HL-60/S4 treated with retinoic acid at 250 ng/mL for 4 days and 3 days (cell line): Measurements from ENCODE around the gene MAU2.

Source experiments
- in situ Hi-C: fragments of 300-500 bp; cut with MboI; formaldehyde crosslinking; loops from 2 replicates; pipeline ENCODE4 v1.7.0; 2022; ENCODE audit warnings: low sequenced_read_pairs

MAU2 gene, protein sequence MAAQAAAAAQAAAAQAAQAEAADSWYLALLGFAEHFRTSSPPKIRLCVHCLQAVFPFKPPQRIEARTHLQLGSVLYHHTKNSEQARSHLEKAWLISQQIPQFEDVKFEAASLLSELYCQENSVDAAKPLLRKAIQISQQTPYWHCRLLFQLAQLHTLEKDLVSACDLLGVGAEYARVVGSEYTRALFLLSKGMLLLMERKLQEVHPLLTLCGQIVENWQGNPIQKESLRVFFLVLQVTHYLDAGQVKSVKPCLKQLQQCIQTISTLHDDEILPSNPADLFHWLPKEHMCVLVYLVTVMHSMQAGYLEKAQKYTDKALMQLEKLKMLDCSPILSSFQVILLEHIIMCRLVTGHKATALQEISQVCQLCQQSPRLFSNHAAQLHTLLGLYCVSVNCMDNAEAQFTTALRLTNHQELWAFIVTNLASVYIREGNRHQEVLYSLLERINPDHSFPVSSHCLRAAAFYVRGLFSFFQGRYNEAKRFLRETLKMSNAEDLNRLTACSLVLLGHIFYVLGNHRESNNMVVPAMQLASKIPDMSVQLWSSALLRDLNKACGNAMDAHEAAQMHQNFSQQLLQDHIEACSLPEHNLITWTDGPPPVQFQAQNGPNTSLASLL

DNA sequence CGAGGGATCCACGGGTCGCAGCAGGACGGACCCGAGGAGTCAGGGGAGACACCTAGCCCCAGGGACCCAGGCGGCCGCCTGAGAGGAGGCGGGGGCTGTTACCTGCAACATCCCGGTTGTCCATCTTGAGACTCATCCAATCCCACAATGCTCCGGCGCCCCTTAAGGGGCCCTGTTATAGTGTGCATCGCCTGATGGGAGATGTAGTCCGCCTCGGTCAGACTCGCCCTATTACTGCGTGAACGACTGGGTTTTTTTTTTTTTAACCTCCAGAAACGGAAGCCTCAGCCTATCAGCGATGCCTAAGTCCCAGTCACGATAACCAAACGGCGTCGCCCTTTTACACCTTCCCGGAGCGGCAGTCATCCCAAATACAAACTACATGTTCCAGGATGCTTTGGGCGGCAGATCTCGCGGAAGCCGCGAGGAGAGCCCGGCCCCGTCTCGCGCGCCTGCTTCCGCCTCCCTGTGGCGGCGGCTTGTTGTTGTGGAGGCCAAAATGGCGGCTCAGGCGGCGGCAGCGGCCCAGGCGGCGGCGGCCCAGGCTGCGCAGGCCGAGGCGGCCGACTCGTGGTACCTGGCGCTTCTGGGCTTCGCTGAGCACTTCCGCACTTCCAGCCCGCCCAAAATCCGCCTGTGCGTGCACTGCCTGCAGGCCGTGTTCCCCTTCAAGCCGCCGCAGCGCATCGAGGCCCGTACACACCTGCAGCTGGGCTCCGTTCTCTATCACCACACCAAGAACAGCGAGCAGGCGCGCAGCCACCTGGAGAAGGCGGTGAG is at the start of gene MAU2, which contains the start of gene SUGP1:
TSS of gene MAU2 (plus strand) at position 469 of the 780 bp plus-strand sequence. CDS start at position 500, 31 bp downstream.
TSS of gene SUGP1 (minus strand) at position 149 of the 780 bp plus-strand sequence. CDS start at position 136, 13 bp downstream.
- in situ Hi-C loops: no loop called here

DNA sequence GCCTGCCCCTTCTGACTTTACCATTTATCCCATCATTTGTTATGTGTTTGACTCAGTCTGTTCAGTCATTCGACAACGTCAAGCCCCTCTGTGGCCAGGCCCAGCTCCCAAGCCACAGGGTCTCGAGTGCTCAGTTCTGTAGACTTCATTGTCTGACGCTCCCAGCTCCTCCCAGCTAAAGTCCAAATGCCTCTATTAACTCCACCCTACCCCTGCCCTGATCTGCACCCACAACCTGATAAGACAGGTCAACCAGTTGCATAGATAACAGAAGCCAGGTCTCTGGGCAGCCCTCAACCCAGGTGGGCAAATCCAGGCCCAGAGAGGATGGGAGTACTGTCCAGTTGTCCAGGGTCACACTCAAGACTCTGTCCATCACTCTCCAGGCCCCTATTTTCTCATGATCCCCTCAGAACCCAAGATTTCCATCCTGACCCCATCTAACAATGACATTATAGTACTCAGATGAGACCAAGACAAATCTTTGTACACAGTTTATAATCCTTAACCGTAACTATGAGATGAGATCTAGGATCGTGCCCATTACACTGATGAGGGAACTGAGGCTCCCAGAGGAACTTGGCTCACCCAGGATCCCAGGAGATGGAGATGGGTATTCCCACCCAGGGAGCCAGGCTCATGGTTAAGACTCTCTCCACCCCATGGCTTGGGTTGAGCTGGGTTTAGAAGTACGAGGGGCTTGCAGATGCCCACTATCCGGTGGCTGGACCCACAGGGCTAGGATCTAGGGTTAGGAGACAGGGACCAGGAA is 48.6 kb upstream of the MAU2 start:
- in situ Hi-C loops: no loop called here

- in situ Hi-C loops: no loop called here
These were observed 46.5 kb upstream of the MAU2 start for GRCh38 chr19:19274146-19274545.

- in situ Hi-C loops: no loop called here
These were observed 45.7 kb upstream of the MAU2 start for GRCh38 chr19:19274716-19275565.

DNA sequence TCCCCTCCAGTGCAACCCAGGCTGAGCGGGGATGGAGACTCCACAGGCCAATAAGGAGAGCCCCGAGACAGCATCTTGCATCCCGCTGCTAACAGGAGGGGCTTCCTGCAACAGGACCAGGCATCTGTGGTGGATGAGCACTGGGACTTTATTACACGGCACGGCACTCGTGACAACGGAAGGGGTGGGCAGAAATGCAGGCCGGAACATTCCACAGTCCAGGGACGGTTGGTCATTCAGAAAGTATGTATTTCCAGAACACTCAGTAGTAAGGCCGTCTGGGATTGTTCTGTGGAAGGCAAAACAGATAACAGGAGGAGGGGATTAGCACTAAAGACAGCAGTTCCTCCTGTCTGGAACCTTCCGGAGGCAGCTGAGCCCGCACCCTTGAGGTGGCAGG is 44.2 kb upstream of the MAU2 start:
- in situ Hi-C loops: no loop called here

GRCh38 chr19:19276851-19277250 is 43.8 kb upstream of the MAU2 start:
- in situ Hi-C loops: no loop called here

DNA sequence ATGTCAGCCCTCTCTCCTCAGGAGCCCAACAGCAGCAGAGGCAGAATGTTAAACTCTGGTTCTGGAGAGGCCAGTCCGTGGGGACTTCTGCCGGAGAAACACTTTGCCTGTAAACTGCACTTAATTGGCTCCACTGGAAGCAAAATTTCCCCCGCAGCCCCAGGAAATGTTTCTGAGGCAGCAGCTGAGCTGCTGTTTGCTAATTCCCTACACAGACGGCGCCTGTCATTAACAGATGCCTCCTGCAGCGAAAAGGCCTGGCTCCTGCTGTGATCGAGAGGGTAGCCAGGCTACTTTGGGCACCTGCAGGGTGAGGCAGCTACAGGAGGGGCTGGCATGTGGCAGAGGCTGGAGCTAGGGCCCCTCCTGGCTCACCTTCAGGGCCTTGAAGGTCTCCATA is 42.3 kb upstream of the MAU2 start:
- in situ Hi-C loops: no loop called here

- in situ Hi-C loops: no loop called here
These were observed 41.5 kb upstream of the MAU2 start for GRCh38 chr19:19279062-19279612.

DNA sequence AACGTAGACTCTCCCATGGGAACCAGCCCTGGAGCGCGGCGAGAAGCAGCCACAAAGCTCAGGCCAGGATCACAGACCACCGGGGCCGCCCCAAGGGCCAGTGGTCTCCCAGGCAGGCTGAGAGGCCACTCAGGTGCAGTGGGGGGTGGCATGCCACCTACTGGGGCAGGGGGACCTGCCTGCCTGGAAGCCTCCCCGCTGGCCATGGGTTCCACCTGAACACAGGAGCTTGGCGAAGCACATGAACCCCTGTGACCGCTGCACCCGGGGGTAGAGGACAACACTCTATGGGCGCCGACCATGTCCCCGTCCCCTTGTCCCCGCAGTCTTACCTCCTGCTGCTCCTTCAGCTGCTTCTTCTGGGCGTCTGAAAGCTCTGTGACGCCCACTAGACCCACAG is 40.8 kb upstream of the MAU2 start:
- in situ Hi-C loops: no loop called here

GRCh38 chr19:19280561-19280960 is 40.1 kb upstream of the MAU2 start:
- in situ Hi-C loops: no loop called here

GRCh38 chr19:19285686-19286085 is 34.9 kb upstream of the MAU2 start:
- in situ Hi-C loops: no loop called here

DNA sequence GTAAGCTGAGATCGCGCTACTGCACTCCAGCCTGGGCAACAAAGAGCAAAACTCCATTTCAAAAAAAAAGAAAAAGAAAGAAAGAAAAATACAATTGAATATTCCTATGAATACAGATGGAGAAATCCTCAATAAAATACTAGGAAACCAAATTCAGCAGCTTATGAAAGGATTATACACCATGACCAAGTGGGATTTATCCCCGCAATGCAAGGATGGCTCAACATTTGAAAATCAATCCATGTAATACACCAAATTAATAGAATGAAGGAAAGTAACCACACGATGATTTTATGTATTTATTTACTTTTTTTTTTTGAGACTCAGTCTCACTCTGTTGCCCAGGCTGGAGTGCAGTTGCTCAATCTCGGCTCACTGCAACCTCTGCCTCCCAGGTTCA is 28.0 kb upstream of the MAU2 start:
- in situ Hi-C loops: no loop called here

GRCh38 chr19:19294914-19295313 is 25.7 kb upstream of the MAU2 start:
- in situ Hi-C loops: no loop called here

DNA sequence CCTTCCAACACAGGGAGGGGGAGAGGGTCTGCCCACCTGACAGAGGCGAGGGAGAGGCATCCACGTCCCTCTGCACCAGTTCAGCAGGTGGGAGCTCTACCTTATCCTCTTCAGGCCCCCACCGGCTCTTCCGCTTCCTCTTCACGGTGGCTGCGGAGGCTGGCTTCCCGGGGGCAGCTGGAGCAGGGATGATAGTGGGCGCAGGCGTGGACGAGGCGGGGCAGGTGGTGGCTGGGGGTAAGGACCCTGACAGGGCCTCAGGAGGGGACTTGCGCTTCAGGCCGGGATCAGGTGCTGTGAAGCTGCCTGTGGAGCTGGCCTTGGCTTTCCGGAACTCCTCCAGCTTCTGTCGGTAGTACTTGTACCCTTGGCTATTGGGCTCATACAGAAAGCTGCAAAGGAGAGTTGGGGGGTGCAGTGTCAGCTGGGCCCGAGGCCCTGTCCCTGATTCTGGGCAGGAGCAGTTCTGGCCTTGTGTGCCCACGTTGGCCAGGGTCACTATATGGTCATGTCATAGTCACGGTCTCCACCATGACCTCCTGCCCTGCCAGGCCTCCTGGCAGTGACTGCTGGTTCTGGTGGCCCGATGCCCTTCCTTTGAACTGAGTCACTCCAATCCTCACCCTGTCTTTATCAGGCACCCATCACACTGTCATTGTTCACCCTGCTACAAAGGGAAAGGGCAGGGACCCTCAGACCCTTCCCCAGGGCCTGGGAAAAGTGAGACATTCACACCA is 23.5 kb upstream of the MAU2 start:
- in situ Hi-C loops: no loop called here

GRCh38 chr19:19297759-19298158 is 22.9 kb upstream of the MAU2 start:
- in situ Hi-C loops: no loop called here

GRCh38 chr19:19300613-19301012 is 20.0 kb upstream of the MAU2 start:
- in situ Hi-C loops: no loop called here

GRCh38 chr19:19303411-19303810 is 17.2 kb upstream of the MAU2 start:
- in situ Hi-C loops: no loop called here

DNA sequence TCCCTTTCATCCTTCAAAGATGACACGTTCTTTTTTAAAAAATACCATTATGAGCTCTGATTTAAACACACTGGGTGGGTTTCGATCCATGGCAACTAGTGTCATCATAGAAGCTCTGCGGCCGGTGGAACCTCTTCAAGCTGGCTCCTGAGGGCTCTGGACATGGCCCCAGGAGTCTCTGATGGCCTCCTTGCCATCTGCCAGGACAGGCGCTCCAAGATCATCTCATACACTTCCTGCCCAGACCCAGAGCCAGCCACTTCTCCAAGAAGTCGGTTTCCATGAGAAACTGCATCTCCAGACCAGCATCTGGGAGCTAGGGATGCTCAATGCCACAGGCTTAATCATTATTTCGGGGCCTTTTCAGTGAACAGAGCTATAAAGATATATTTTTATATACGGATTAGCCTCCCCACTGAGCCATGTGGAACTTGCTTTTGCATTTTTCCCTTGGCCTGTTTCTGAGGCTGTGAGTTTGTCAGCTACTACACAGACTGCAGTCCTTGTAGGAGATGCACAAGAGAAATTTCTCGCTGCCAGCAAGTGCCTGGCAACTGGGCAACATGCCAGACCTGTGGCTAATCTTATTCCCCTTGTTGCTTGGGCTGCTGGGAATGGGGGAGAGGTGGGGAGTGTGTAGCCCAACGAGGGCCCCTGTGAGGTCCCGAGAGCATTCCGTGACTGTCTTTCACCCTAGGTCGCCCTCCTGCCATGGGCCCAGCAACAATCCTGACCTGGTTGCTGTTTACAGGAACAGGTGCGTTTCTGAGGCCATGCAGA is 16.3 kb upstream of the MAU2 start:
- in situ Hi-C loops: no loop called here
